Gastrocnemius medialis (tissue), 4 donors: Measurements from ENCODE around the gene NPAS2. TPM values are rescaled to one million over a fixed set of nuclear protein-coding genes. Genes with fewer than 3 reads are reported as not detected.

Source experiments
- ATAC-seq, 2 donors: fragments of 150-250 bp; one replicate each; pipeline ENCODE4 v1.9.1; 2016
- DNase-seq, 2 donors: peaks; one replicate each; pipeline ENCODE4 v3.0.0-alpha.2; 2019
- H3K27ac ChIP-seq, 4 donors: fragments of 200-600 bp; sonication (generic); 1 replicate in 1 of 4; 2 replicates in 3 of 4; pipeline ENCODE4 v1.5.1; 2016 to 2018; ENCODE audit warnings: mild to moderate bottlenecking in 2 of 4, moderate library complexity in 1 of 4
- H3K27me3 ChIP-seq, 3 donors: fragments of 200-600 bp; sonication (generic) in 2 of 3; 1 replicate in 1 of 3; 2 replicates in 2 of 3; pipeline versions ENCODE4 v1.5.1 to v1.6.0; 2016 to 2019; ENCODE audit warnings: mild to moderate bottlenecking in 1 of 3, moderate library complexity in 1 of 3
- H3K36me3 ChIP-seq, 2 donors: fragments of 200-600 bp; sonication (generic) in 1 of 2; one replicate each; pipeline ENCODE4 v1.5.1; 2017 to 2018
- H3K4me1 ChIP-seq, 2 donors: fragments of 200-600 bp; sonication (generic) in 1 of 2; one replicate each; pipeline ENCODE4 v1.5.1; 2016 to 2017; ENCODE audit warnings: mild to moderate bottlenecking in 2 of 2
- H3K4me3 ChIP-seq, 4 donors: fragments of 200-600 bp; sonication (generic) in 3 of 4; 1 replicate in 1 of 4; 2 replicates in 3 of 4; pipeline ENCODE4 v1.5.1; 2016 to 2019; ENCODE audit warnings: mild to moderate bottlenecking in 2 of 4
- H3K9me3 ChIP-seq, 3 donors: fragments of 200-600 bp; sonication (generic) in 2 of 3; 1 replicate in 1 of 3; 2 replicates in 2 of 3; pipeline ENCODE4 v1.5.1; 2016 to 2019
- CTCF ChIP-seq, 5 experiments: fragments of 450-650 bp in 3 of 5; fragments of 200-600 bp in 2 of 5; sonication (generic) in 2 of 5; IDR thresholded peaks in 4 of 5; conservative IDR thresholded peaks in 1 of 5; 1 replicate in 4 of 5; 2 replicates in 1 of 5; pipeline ENCODE4 v1.5.1; 2016 to 2019; ENCODE audit warnings: antibody characterized with exemption in 5 of 5, mild to moderate bottlenecking in 3 of 5, moderate library complexity in 3 of 5
- POLR2A ChIP-seq, 2 donors: fragments of 450-650 bp; IDR thresholded peaks; one replicate each; pipeline ENCODE4 v1.6.1; 2017; ENCODE audit warnings: antibody characterized with exemption in 2 of 2, mild to moderate bottlenecking in 2 of 2, moderate library complexity in 2 of 2
- in situ Hi-C, 4 donors: fragments of 200-750 bp; cut with MboI; loops; one replicate each; pipeline versions ENCODE4 v1.15.0 to v1.8.0; 2017; ENCODE audit warnings: low sequenced_read_pairs in 4 of 4
- intact Hi-C: fragments of 100-400 bp; cut with DNase I; formaldehyde crosslinking; loops from one replicate; pipeline ENCODE4 v1.15.1; 2023; ENCODE audit warnings: low total_unique reads
- total RNA-seq, 4 donors: library from RNA; depleted of rRNA; stranded (reverse); fragments of >200 nt; gene quantifications; one replicate each; pipeline versions ENCODE4 v1.1.0 to v1.2.3, GENCODE V29; 2016

Gene NPAS2
- total RNA-seq, 4 donors from 2014 or later: 11.4 to 48.2 (median 36.6) TPM

DNA sequence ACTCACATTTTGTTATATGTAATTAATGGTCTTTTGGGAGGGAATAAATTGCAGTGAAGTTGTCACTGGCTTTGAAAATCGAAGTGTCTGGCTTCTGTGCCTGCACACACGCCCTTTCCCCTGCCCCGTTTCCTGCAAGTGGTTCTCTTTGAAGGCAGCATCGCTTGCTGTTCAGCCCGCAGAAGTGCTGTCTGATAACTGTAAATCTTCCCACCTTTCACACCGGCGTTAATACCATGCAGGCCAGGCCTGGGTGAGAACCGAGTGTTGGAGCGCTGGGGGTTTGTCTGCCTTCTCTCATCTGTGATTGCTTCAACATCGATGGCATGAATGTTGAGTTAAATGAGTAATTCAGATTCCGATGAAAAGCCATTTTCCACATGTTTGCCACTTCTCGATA is 144.3 kb downstream of the NPAS2 start:
- TF ChIP-seq POLR2A (IDR thresholded peaks at IDR 0.05): no peak
- no peak for TF ChIP-seq CTCF (IDR thresholded peaks at IDR 0.05 in 4 of 5, conservative IDR thresholded peaks at IDR 0.05 in 1 of 5)
- Histone ChIP-seq H3K9me3 (no peaks in the 10 kb centered on the region), H3K4me1 (peaks cover 0 to 2% of the 10 kb centered on the region in 2 donors), H3K36me3 (peaks cover 0 to 12% of the 10 kb centered on the region in 2 donors), H3K4me3 (no peak overlapping the region), H3K27ac (no peak overlapping the region), H3K27me3 (no peaks in the 10 kb centered on the region)
- in situ Hi-C loops: no loop called here
- no peak for DNase-seq
- no peak for ATAC-seq
- intact Hi-C loops: no loop called here

- Histone ChIP-seq H3K27ac (no peak overlapping the region), H3K36me3 (peaks cover 0 to 12% of the 10 kb centered on the region in 2 donors)
- intact Hi-C loops: no loop called here
Observed at GRCh38 chr2:100964681-100965169, 144.8 kb downstream of the NPAS2 start.

DNA sequence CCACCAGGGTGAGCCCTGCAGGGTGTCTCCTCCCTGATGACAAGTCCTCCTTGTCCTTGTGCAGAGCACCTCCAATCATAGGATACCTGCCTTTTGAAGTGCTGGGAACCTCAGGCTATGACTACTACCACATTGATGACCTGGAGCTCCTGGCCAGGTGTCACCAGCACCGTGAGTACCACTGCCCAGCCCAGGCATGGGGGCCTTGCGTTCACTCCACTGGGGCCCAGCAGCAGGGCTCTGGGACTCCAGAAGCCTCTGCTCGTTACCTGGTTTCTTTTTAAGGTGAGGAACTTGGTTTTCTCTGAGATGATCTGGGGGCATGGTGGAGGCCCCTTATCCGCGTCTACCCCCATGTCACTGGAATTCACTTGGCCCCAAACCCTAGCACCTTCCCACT is 145.7 kb downstream of the NPAS2 start:
- DNase-seq (no peak), ATAC-seq (no peak)
- H3K4me3 ChIP-seq: no peak overlapping the region
- no peaks in the 10 kb centered on the region for H3K4me1 ChIP-seq
- peaks cover 0 to 16% of the 10 kb centered on the region in 2 donors for H3K36me3 ChIP-seq
- H3K9me3 ChIP-seq: no peaks in the 10 kb centered on the region
- intact Hi-C loops: no loop called here
- no peak overlapping the region for H3K27ac ChIP-seq
- TF ChIP-seq CTCF (IDR thresholded peaks at IDR 0.05 in 4 of 5, conservative IDR thresholded peaks at IDR 0.05 in 1 of 5) (no peak), POLR2A (IDR thresholded peaks at IDR 0.05) (no peak)
- in situ Hi-C loops: no loop called here
- no peaks in the 10 kb centered on the region for H3K27me3 ChIP-seq

More at GRCh38 chr2:100964681-100965169, 144.8 kb downstream of the NPAS2 start:
- in situ Hi-C loops: no loop called here
- no peak overlapping the region for H3K4me3 ChIP-seq
- DNase-seq: no peak
- no peak for TF ChIP-seq POLR2A (IDR thresholded peaks at IDR 0.05)
- no peak for TF ChIP-seq CTCF (IDR thresholded peaks at IDR 0.05 in 4 of 5, conservative IDR thresholded peaks at IDR 0.05 in 1 of 5)
- H3K9me3 ChIP-seq: no peaks in the 10 kb centered on the region
- H3K4me1 ChIP-seq: no peaks in the 10 kb centered on the region
- no peaks in the 10 kb centered on the region for H3K27me3 ChIP-seq
- ATAC-seq: no peak

- Histone ChIP-seq H3K36me3 (peaks cover 0 to 26% of the 10 kb centered on the region in 2 donors), H3K27me3 (no peaks in the 10 kb centered on the region), H3K9me3 (no peaks in the 10 kb centered on the region), H3K4me3 (no peak overlapping the region), H3K4me1 (no peaks in the 10 kb centered on the region), H3K27ac (no peak overlapping the region)
- no peak for DNase-seq
- no peak for TF ChIP-seq POLR2A (IDR thresholded peaks at IDR 0.05)
- no peak for TF ChIP-seq CTCF (IDR thresholded peaks at IDR 0.05 in 4 of 5, conservative IDR thresholded peaks at IDR 0.05 in 1 of 5)
- in situ Hi-C loops (no loop called here), intact Hi-C loops (no loop called here)
- ATAC-seq: no peak
Observed at GRCh38 chr2:100967716-100968115, 147.8 kb downstream of the NPAS2 start.
